ENCODE results near the gene TMEM266.

The TMEM266 gene

GRCh38 chr15:76236350-76236749, 176.6 kb downstream of the TMEM266 start:
- Histone ChIP-seq H3K4me1 (ENCODE audit: insufficient read depth, low read length) (peaks cover 7% of the 10 kb centered on the region), H3K27me3 (ENCODE audit: insufficient read depth, low read length) (no peaks in the 10 kb centered on the region), H3K9me3 (ENCODE audit: insufficient read depth, low read depth, low read length) (no peaks in the 10 kb centered on the region), H3K27ac (ENCODE audit: low read length) (no peak overlapping the region), H3K36me3 (ENCODE audit: insufficient read depth, low read depth, low read length) (no peaks in the 10 kb centered on the region), H3K4me3 (ENCODE audit: low read length) (no peak overlapping the region), H3K9ac (ENCODE audit: low read depth, low read length) (no peak overlapping the region)

GRCh38 chr15:76239786-76240185, 180.0 kb downstream of the TMEM266 start:
- H3K36me3 ChIP-seq (ENCODE audit: insufficient read depth, low read depth, low read length), result no peaks in the 10 kb centered on the region
- peaks cover 4% of the 10 kb centered on the region for H3K4me1 ChIP-seq (ENCODE audit: insufficient read depth, low read length)
- H3K9ac ChIP-seq (ENCODE audit: low read depth, low read length), result no peak overlapping the region
- no peak overlapping the region for H3K27ac ChIP-seq (ENCODE audit: low read length)
- no peaks in the 10 kb centered on the region for H3K9me3 ChIP-seq (ENCODE audit: insufficient read depth, low read depth, low read length)
- no peaks in the 10 kb centered on the region for H3K27me3 ChIP-seq (ENCODE audit: insufficient read depth, low read length)
- no peak overlapping the region for H3K4me3 ChIP-seq (ENCODE audit: low read length)

GRCh38 chr15:76245072-76245610, 185.4 kb downstream of the TMEM266 start:
- Histone ChIP-seq H3K27ac (ENCODE audit: low read length) (no peak overlapping the region), H3K9ac (ENCODE audit: low read depth, low read length) (no peak overlapping the region)

GRCh38 chr15:76251717-76252116, 191.9 kb downstream of the TMEM266 start:
- Histone ChIP-seq H3K27ac (ENCODE audit: low read length) (no peak overlapping the region), H3K9ac (ENCODE audit: low read depth, low read length) (no peak overlapping the region), H3K4me3 (ENCODE audit: low read length) (no peak overlapping the region), H3K27me3 (ENCODE audit: insufficient read depth, low read length) (no peaks in the 10 kb centered on the region), H3K9me3 (ENCODE audit: insufficient read depth, low read depth, low read length) (no peaks in the 10 kb centered on the region), H3K36me3 (ENCODE audit: insufficient read depth, low read depth, low read length) (no peaks in the 10 kb centered on the region), H3K4me1 (ENCODE audit: insufficient read depth, low read length) (peaks cover 11% of the 10 kb centered on the region)

More at GRCh38 chr15:76245072-76245610, 185.4 kb downstream of the TMEM266 start:
- Histone ChIP-seq H3K4me1 (ENCODE audit: insufficient read depth, low read length) (no peaks in the 10 kb centered on the region), H3K36me3 (ENCODE audit: insufficient read depth, low read depth, low read length) (no peaks in the 10 kb centered on the region), H3K9me3 (ENCODE audit: insufficient read depth, low read depth, low read length) (no peaks in the 10 kb centered on the region), H3K27me3 (ENCODE audit: insufficient read depth, low read length) (no peaks in the 10 kb centered on the region), H3K4me3 (ENCODE audit: low read length) (no peak overlapping the region)

- no peak overlapping the region for H3K9ac ChIP-seq (ENCODE audit: low read depth, low read length)
- peaks cover 11% of the 10 kb centered on the region for H3K4me1 ChIP-seq (ENCODE audit: insufficient read depth, low read length)
- H3K27ac ChIP-seq (ENCODE audit: low read length), result no peak overlapping the region
- no peaks in the 10 kb centered on the region for H3K27me3 ChIP-seq (ENCODE audit: insufficient read depth, low read length)
- no peak overlapping the region for H3K4me3 ChIP-seq (ENCODE audit: low read length)
- H3K36me3 ChIP-seq (ENCODE audit: insufficient read depth, low read depth, low read length), result no peaks in the 10 kb centered on the region
- no peaks in the 10 kb centered on the region for H3K9me3 ChIP-seq (ENCODE audit: insufficient read depth, low read depth, low read length)
Observed at GRCh38 chr15:76252249-76252648, 192.5 kb downstream of the TMEM266 start.

- Histone ChIP-seq H3K4me1 (ENCODE audit: insufficient read depth, low read length) (peaks cover 11% of the 10 kb centered on the region), H3K27ac (ENCODE audit: low read length) (no peak overlapping the region), H3K36me3 (ENCODE audit: insufficient read depth, low read depth, low read length) (no peaks in the 10 kb centered on the region), H3K9ac (ENCODE audit: low read depth, low read length) (no peak overlapping the region), H3K9me3 (ENCODE audit: insufficient read depth, low read depth, low read length) (no peaks in the 10 kb centered on the region), H3K4me3 (ENCODE audit: low read length) (no peak overlapping the region; the same call in 1 of the 2 replicates), H3K27me3 (ENCODE audit: insufficient read depth, low read length) (no peaks in the 10 kb centered on the region)
Observed at GRCh38 chr15:76253691-76254473, 194.1 kb downstream of the TMEM266 start.

Data from iPS-20b (cell line).